Memory B cell (primary cell): ENCODE measurements around the gene WDR27.

Source experiments
- ATAC-seq: fragments of 150-1000 bp; cut with Tn5 transposase; 2 replicates; pipeline ENCODE4 v1.10.0; 2021; ENCODE audit warnings: low read depth, mild to moderate bottlenecking, moderate library complexity
- DNase-seq, 2 donors: peaks; one replicate each; pipeline ENCODE4 v3.0.0; 2022; ENCODE audit warnings: low spot score in 2 of 2
- H3K27ac Mint-ChIP-seq: one replicate; pipeline ENCODE4 v1.8.0; 2022; ENCODE audit warnings: mild to moderate bottlenecking, moderate library complexity, mixed read lengths
- H3K27me3 Mint-ChIP-seq: one replicate; pipeline ENCODE4 v1.8.0; 2022; ENCODE audit warnings: mixed read lengths
- H3K36me3 Mint-ChIP-seq: one replicate; pipeline ENCODE4 v1.8.0; 2022; ENCODE audit warnings: mild to moderate bottlenecking, mixed read lengths
- H3K4me1 Mint-ChIP-seq: one replicate; pipeline ENCODE4 v1.8.0; 2022; ENCODE audit warnings: mixed read lengths
- H3K4me3 Mint-ChIP-seq: one replicate; pipeline ENCODE4 v1.8.0; 2022; ENCODE audit warnings: mild to moderate bottlenecking, moderate library complexity, mixed read lengths
- H3K9me3 Mint-ChIP-seq: one replicate; pipeline ENCODE4 v1.8.0; 2022; ENCODE audit warnings: mixed read lengths

Gene WDR27

DNA sequence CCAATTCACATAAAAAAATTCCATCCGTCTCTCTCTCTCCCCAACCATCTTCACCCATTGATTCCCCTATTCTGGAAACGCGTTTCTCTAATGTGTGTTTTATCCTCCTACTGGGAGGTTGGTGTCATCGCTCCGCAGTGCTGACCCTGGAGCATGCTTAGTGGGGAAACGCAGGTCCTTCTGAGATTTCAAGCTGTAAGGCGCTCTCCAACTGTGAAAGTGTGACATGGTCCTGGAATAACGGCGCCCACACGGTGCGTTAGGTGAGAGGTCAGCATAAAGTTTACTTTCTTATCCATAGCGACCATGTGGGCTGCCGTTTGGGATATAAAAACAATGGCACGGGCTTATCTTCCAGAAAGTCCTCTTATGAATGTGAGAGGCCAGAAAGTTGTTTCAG is 123.9 kb downstream of the WDR27 start:
- no peak for ATAC-seq
- no peaks in the 10 kb centered on the region for H3K27me3 Mint-ChIP-seq
- no peak for DNase-seq
- H3K9me3 Mint-ChIP-seq = peaks cover 1% of the 10 kb centered on the region
- no peak overlapping the region for H3K27ac Mint-ChIP-seq
- H3K36me3 Mint-ChIP-seq = peaks cover 20% of the 10 kb centered on the region
- no peaks in the 10 kb centered on the region for H3K4me1 Mint-ChIP-seq
- H3K4me3 Mint-ChIP-seq = no peak overlapping the region

DNA sequence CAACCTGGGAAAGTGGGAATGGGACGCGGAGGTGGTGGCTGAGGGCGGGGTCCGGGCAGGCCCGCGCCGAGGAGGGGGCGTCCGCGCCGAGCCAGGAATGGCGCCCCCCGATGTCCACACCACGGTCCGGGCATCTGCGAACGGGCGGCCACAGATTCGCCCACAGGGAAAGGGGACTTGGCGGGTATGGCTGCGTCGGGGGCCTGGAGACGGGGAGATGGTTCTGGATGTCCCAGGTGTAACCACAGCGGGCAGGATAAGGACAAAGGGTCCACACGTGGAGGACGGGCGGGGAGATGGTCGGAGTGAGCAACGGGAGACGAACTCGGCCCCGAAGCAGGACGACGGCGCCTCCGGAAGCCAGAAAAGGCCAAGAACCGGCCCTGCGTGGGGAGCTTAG is 124.6 kb downstream of the WDR27 start:
- peaks cover 18% of the 10 kb centered on the region for H3K36me3 Mint-ChIP-seq
- ATAC-seq (no peak), DNase-seq (no peak)
- no peak overlapping the region for H3K27ac Mint-ChIP-seq
- H3K9me3 Mint-ChIP-seq = peaks cover 1% of the 10 kb centered on the region
- H3K27me3 Mint-ChIP-seq = no peaks in the 10 kb centered on the region
- H3K4me3 Mint-ChIP-seq = no peak overlapping the region
- H3K4me1 Mint-ChIP-seq = no peaks in the 10 kb centered on the region

DNA sequence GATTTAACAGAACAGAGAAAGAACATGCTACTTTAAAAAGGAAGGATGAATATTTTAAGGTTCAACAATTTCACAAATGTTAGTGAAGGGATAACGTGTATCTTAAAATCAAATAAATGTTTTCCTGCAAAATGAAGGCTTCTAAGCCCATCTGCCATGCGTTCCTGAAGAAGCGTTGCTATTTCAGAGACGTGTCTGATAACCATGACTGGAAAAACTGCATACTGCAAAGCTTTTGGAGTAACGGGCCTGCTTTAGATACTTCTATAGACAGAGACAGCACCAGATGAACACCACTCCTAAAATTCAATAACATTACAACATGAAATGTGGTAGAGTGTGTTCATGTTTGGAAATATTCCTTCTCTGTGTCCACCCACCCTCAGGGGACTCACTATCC is 126.0 kb downstream of the WDR27 start:
- ATAC-seq (no peak), DNase-seq (no peak)
- Mint-ChIP-seq H3K36me3 (peaks cover 15% of the 10 kb centered on the region), H3K9me3 (peaks cover 1% of the 10 kb centered on the region), H3K27me3 (no peaks in the 10 kb centered on the region), H3K4me1 (no peaks in the 10 kb centered on the region), H3K27ac (no peak overlapping the region), H3K4me3 (no peak overlapping the region)

DNA sequence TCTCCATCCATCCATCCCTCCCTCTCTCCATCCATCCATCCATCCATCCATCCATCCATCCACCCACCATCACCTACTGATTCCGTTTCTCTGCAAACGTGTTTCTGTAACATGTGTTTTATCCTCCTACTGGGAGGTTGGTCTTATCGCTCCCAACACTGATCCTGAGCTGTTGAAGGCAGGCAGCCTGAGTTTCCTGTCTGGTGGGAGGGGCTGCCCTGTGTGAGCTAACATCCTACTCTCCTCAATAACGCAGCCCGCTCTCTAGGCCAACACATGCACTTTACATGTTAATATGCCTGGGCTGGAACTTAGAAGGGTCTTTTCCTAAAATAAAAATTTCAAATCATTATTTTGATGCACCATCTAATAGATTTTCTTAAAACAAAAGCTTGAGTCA is 126.5 kb downstream of the WDR27 start:
- ATAC-seq = no peak
- H3K9me3 Mint-ChIP-seq = peaks cover 1% of the 10 kb centered on the region
- DNase-seq = no peak
- no peaks in the 10 kb centered on the region for H3K27me3 Mint-ChIP-seq
- no peak overlapping the region for H3K27ac Mint-ChIP-seq
- peaks cover 13% of the 10 kb centered on the region for H3K36me3 Mint-ChIP-seq
- no peak overlapping the region for H3K4me3 Mint-ChIP-seq
- no peaks in the 10 kb centered on the region for H3K4me1 Mint-ChIP-seq

DNA sequence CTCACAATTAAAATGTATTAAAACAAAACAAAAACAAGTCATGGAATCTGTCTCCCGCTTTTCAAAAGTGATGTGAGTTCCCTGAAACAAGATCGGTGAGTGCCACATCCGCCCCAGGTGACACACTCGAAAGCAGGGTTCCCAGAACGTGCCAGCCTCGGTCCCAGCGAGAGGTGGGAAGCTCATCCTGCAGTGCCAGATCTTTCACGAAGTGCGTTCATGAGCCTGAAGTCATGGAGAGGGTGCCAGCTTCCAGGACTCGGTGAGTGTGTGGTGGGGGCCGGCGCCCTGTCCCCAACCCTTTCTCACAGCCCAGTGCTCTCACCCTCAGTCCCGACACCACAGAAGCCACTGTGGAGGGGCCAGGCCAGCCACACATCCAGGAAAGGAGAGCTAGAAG is 127.4 kb downstream of the WDR27 start:
- no peaks in the 10 kb centered on the region for H3K27me3 Mint-ChIP-seq
- DNase-seq (no peak), ATAC-seq (no peak)
- H3K4me3 Mint-ChIP-seq = no peak overlapping the region
- H3K4me1 Mint-ChIP-seq = no peaks in the 10 kb centered on the region
- no peak overlapping the region for H3K27ac Mint-ChIP-seq
- H3K36me3 Mint-ChIP-seq = peaks cover 17% of the 10 kb centered on the region
- peaks cover 1% of the 10 kb centered on the region for H3K9me3 Mint-ChIP-seq

DNA sequence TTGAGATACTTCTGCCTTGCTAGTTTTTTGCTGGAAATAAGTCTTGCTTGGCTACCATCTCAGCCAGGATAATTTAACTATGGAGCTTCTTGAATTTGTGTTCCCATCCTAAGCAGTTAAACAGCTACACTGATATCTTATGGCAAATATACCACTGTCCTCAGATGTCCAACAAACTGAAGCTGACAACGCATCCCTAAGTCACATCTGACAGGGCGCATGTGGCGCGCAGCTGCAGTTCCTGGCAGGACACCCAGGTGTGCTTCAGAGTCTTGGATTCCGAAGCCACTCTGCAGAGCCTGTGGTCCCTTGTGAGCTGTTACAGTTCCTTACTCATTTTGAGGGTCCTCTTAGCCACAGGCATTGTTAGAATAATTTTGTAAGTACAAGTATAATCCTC is 127.9 kb downstream of the WDR27 start:
- no peak for ATAC-seq
- Mint-ChIP-seq H3K36me3 (peaks cover 15% of the 10 kb centered on the region), H3K27me3 (no peaks in the 10 kb centered on the region), H3K9me3 (peaks cover 1% of the 10 kb centered on the region), H3K4me1 (no peaks in the 10 kb centered on the region), H3K27ac (no peak overlapping the region), H3K4me3 (no peak overlapping the region)
- no peak for DNase-seq

DNA sequence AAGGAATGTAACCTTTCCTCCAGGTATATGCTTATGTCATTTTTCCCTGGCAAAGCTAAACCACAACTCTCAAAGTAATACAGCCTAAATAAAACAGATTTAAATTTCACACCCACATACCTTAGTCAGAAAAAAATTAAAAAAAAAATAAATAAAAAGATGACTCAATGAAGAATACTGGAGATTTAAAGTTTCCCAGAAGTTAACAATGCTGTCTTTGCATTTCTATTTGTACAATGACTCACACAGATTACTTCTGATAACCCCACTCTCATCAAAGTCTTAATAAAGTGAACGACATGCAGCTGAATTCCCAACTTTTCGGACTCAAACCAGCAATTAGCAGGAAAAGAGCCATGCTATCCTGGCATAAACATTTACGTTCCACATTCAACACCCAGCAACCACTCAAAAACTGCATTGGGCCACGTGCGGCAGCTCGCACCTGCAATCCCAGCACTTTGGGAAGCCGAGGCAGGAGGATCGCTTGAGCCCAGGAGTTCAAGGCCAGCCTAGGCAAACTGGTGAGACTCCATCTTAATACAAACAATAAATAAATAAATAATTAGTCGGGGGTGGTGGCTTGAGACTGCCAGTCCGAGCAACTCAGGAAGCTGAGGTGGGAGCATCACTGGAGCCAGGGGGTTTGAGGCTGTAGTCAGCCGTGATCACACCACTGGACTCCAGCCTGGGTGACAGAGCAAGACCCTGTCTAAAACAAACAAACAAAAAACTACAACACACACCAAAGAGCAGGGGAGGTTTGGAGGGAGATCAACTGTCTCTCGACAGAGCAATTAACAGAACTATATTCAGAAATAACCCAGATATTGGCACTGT is 130.5 kb downstream of the WDR27 start:
- no peak for ATAC-seq
- Mint-ChIP-seq H3K9me3 (no peaks in the 10 kb centered on the region), H3K27ac (no peak overlapping the region), H3K4me1 (no peaks in the 10 kb centered on the region), H3K4me3 (no peak overlapping the region), H3K36me3 (peaks cover 8% of the 10 kb centered on the region), H3K27me3 (no peaks in the 10 kb centered on the region)
- DNase-seq = no peak

DNA sequence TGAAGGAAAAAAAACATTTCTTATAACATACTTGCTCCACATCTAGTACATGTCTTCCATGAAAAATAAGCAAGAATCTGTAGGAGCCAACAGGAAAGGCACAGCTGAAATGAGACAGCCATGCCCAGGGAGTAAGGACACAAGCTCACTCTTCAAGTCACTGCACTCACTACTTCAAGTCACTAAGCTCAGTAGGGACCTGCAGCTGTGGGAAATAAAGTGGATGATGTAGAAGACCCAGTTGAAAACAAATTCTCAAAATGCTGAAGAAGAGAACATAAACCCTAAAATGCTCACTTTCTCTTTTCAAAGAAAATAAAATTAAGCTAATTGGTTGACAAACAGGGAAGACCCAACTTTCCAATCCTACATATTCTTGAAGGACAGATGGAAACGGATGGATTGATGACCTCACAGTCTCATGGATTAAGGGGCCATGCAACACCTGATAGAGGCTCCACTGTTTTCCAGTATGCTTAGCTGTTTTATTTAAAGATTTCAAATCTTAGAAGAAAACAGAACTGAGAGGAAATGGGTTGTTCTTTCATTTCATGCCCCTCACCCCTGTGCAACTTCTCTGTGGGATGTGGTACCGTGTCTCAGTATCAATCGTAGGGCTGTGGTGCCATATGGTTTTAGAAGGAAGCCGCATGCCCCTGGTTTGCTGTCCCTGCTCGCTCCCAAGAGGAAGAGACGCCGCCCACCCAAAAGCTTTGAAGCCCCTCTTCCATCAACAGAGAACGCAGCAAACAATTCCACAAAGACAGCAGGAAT is 133.3 kb downstream of the WDR27 start:
- no peak for DNase-seq

DNA sequence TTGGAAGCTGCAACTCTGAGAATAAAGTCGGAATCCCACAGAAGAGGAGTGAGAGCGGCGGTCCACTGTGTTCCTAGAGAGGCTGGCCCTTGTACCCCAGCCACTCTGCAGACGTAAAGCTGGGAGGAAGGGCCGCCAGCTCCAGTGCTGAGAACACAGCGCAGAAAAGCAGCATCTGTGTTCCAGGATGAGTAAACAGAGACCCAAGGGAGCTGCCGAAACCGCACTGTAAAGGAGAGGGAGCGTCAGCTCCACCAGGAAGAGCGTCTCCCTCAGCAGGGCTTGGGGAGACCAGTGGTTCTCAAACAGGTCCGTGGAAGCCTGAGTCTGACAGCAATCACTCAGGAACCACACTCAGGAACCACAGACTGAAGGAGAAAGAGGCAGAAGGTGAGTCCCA is 134.0 kb downstream of the WDR27 start:
- Mint-ChIP-seq H3K4me1 (no peaks in the 10 kb centered on the region), H3K9me3 (no peaks in the 10 kb centered on the region), H3K27ac (no peak overlapping the region), H3K36me3 (peaks cover 11% of the 10 kb centered on the region), H3K4me3 (no peak overlapping the region), H3K27me3 (no peaks in the 10 kb centered on the region)
- ATAC-seq = no peak
- no peak for DNase-seq

More for the DNA sequence above, 133.3 kb downstream of the WDR27 start:
- Mint-ChIP-seq H3K9me3 (no peaks in the 10 kb centered on the region), H3K4me3 (no peak overlapping the region), H3K27me3 (no peaks in the 10 kb centered on the region), H3K27ac (no peak overlapping the region), H3K36me3 (peaks cover 11% of the 10 kb centered on the region), H3K4me1 (no peaks in the 10 kb centered on the region)
- no peak for ATAC-seq

DNA sequence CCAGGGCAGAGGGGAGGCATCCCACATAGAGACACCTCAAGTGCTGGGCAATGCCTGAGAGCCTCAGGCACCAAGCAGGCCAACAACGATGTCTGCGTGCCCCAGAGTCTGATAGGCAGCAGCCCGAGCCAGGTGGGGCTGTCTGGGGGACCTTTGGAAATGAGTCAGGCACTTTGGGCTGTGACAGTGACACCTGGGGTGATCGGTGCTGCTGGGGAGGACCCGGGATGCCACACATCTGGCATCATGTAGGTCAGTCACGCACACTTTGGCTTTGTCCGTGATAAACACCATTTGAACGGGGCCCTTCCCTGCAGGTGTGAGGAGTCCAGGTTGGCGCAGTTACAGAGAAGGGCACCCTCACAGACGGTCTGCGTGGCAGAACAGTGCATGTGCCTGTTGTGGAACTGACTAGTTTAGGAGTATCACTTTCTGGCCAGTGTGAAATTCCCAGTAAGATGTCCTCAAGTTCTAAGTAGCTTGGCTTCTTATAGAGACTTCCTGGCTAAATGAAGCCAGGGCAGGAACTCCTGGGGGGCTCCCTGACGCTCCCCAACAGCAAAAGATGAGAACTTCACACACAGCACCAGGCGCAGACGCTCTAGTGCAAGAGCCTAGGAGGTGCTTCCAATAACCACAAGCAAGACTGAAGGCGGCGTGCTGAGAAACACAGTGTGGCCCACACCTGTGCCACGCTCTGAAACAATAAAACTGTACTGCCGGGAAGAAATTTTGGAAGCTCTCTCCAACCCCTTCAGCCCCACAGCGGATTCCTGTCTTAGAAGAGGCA is 134.7 kb downstream of the WDR27 start:
- no peak for ATAC-seq
- no peaks in the 10 kb centered on the region for H3K27me3 Mint-ChIP-seq
- DNase-seq = no peak
- H3K4me3 Mint-ChIP-seq = no peak overlapping the region
- no peaks in the 10 kb centered on the region for H3K9me3 Mint-ChIP-seq
- H3K4me1 Mint-ChIP-seq = no peaks in the 10 kb centered on the region
- H3K36me3 Mint-ChIP-seq = peaks cover 18% of the 10 kb centered on the region
- no peak overlapping the region for H3K27ac Mint-ChIP-seq

DNA sequence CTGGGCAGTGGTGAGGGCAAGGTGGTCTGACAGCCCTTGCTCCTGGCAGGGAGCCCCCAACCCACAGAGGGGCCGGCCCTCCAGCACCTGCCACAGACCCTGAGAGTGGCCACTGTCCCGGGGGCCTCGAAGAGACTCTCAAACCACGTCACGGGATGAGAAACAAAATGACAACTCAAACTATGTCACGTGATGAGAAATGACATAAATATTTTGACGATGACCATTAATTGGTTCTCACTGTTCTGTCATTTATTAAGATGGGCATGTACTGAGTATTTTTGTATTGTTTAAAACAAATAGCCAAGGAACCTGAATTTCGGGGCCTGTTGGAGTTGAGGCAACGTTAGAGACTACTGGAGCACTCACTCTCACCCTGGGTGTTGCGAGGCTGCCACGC is 135.5 kb downstream of the WDR27 start:
- Mint-ChIP-seq H3K27ac (no peak overlapping the region), H3K36me3 (peaks cover 24% of the 10 kb centered on the region), H3K4me1 (no peaks in the 10 kb centered on the region), H3K9me3 (no peaks in the 10 kb centered on the region), H3K4me3 (no peak overlapping the region), H3K27me3 (no peaks in the 10 kb centered on the region)
- no peak for ATAC-seq
- no peak for DNase-seq

DNA sequence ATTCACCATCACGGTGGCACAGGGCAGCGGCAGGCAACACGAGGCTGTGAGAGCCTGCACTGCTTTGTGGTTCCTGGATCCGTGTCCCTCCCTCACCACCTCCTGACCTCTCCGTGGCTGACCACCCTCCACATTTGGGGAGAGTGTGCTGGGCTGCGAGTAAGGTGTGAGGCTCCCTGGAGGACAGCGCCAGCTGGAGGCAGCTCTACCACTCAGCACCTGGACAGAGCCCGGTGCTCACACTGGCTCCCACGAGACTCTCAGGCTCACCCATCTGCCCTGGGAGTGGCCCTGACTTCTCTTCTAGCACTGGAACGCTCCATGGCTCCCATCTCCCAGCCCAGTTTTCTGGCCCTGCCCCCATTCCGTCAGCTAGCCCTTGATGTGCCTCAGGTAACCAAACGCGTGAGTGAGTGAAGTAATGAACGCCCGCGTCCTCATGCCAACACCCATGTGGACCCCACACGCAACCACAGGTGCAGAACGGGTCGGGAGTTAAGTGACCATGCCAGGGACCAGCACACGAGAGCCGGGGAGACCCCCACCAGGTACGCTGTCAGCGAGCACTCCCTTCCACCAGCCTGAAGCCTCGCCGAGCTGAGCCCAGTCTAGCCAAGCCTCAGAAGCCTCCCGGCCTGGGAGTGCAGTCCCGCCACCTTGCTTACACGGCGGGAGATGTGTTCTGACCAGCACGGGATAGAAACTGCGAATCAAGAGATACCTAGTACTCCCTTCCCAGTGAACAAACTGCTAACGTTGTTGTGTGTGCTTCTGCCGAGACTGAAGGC is 137.2 kb downstream of the WDR27 start:
- no peak overlapping the region for H3K27ac Mint-ChIP-seq
- H3K36me3 Mint-ChIP-seq = peaks cover 30% of the 10 kb centered on the region
- H3K4me1 Mint-ChIP-seq = no peaks in the 10 kb centered on the region
- peaks cover 3% of the 10 kb centered on the region for H3K9me3 Mint-ChIP-seq
- DNase-seq (no peak), ATAC-seq (no peak)
- H3K4me3 Mint-ChIP-seq = no peak overlapping the region
- no peaks in the 10 kb centered on the region for H3K27me3 Mint-ChIP-seq

DNA sequence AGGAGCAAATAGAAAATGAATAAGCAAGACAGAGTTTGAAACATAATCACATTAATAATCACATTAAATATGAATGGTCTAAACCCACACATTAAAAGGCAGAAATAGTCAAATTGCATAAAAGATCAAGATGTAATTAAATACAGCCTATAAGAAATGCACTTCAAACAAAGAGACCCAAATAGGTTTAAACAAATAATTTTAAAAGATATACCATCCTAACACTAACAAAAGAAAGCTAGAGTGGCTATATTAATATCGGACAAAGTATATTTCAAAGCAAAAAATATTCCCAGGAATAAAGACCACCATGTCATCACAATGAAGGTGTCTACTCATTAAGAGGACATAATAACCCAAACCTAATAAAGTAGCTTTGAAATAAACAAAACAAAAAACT is 140.2 kb downstream of the WDR27 start:
- Mint-ChIP-seq H3K4me1 (peaks cover 6% of the 10 kb centered on the region), H3K36me3 (peaks cover 38% of the 10 kb centered on the region), H3K27ac (no peak overlapping the region), H3K9me3 (peaks cover 3% of the 10 kb centered on the region), H3K4me3 (no peak overlapping the region), H3K27me3 (no peaks in the 10 kb centered on the region)
- ATAC-seq = no peak
- no peak for DNase-seq
